ENCODE measurements around the gene PMEL.
A peak's percentile ranks its signal among the peaks of the same experiment; 100 is the strongest.
"Not testable (repeated sequence)": the region's sequence is repeated elsewhere in the genome, so short reads cannot be mapped to it uniquely, and the experiment has no call there.

PMEL gene

DNA sequence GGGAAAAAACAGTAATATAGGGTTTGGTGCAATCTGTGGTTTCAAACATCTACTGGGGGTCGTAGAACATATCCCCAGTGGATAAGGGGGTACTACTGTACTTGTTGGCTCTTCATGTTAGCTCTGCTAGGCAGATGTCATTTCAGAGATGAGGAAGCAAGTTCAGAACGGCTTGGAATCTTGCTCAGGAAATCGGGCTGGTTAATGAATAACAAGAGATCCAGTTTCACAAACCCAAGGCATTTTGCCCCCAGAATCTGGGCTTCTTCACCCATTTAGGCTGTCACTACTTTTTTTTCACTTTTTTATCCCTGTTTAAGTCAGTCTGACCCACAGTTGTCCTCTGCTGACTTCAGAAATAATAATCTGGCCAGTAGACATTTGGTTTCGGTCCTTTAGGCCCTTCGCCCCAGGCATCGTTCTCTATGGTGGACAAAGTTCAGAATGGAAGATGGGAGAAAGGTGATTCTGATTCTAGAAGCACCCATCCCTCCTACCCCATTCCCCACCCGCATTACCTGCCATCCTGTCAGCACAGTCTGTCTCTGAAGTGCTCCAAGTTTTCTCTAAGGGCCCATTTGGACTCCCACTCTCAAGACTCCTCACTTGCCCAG is 35.8 kb upstream of the PMEL start:
- TF ChIP-seq, protein P1, sequence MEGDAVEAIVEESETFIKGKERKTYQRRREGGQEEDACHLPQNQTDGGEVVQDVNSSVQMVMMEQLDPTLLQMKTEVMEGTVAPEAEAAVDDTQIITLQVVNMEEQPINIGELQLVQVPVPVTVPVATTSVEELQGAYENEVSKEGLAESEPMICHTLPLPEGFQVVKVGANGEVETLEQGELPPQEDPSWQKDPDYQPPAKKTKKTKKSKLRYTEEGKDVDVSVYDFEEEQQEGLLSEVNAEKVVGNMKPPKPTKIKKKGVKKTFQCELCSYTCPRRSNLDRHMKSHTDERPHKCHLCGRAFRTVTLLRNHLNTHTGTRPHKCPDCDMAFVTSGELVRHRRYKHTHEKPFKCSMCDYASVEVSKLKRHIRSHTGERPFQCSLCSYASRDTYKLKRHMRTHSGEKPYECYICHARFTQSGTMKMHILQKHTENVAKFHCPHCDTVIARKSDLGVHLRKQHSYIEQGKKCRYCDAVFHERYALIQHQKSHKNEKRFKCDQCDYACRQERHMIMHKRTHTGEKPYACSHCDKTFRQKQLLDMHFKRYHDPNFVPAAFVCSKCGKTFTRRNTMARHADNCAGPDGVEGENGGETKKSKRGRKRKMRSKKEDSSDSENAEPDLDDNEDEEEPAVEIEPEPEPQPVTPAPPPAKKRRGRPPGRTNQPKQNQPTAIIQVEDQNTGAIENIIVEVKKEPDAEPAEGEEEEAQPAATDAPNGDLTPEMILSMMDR (IDR thresholded peaks at IDR 0.05; ENCODE audit: low read depth, low read length), result no peak
- no peak overlapping the region for H3K4me3 ChIP-seq (ENCODE audit: low read depth, low read length)

DNA sequence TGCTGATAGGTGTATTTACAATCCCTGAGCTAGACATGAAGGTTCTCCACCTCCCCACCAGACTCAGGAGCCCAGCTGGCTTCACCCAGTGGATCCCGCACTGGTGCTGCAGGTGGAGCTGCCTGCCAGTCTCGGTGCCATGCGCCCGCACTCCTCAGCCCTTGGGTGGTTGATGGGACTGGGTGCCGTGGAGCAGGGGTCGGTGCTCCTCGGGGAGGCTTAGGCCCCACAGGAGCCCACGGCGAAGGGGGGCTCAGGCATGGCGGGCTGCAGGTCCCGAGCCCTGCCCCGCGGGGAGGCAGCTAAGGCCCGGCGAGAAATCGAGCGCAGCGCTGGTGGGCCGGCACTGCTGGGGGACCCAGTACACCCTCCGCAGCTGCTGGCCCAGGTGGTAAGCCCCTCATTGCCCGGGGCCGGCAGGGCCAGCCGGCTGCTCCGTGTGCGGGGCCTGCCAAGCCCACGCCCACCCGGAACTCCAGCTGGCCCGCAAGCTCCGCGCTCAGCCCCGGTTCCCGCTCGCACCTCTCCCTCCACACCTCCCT is 34.2 kb upstream of the PMEL start:
- not testable (repeated sequence) for H3K4me3 ChIP-seq (ENCODE audit: low read depth, low read length)

DNA sequence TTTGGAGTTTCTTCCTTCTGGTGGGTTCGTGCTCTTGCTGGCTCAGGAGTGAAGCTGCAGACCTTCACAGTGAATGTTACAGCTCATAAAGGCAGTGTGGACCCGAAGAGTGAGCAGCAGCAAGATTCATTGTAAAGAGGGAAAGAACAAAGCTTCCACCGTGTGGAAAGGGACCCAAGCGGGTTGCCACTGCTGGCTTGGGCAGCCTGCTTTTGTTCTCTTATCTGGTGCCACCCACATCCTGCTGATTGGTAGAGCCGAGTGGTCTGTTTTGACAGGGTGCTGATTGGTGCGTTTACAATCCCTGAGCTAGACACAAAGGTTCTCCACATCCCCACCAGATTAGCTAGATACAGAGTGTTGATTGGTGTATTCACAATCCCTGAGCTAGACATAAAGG is 33.7 kb upstream of the PMEL start:
- H3K4me3 ChIP-seq (ENCODE audit: low read depth, low read length), result not testable (repeated sequence)

DNA sequence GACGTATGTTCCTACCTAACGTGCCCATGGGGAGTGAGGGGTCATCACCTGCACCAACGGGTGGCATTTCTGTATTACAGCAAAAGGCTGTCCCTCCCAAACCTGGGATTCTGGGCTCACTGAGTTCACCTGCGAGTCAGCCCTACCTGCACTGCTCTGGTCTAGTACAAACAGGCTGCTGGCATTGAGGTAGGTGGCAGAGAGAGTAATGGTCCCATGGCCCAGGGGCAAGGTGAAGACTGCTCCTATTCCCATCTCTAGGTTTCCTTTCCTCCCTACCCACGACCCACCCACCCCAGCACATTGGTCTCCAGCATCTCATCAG is 31.7 kb upstream of the PMEL start:
- TF ChIP-seq, protein P1 (IDR thresholded peaks at IDR 0.05; ENCODE audit: low read depth, low read length), result no peak
- peak overlapping the region; percentile 73 for H3K4me3 ChIP-seq (ENCODE audit: low read depth, low read length)

DNA sequence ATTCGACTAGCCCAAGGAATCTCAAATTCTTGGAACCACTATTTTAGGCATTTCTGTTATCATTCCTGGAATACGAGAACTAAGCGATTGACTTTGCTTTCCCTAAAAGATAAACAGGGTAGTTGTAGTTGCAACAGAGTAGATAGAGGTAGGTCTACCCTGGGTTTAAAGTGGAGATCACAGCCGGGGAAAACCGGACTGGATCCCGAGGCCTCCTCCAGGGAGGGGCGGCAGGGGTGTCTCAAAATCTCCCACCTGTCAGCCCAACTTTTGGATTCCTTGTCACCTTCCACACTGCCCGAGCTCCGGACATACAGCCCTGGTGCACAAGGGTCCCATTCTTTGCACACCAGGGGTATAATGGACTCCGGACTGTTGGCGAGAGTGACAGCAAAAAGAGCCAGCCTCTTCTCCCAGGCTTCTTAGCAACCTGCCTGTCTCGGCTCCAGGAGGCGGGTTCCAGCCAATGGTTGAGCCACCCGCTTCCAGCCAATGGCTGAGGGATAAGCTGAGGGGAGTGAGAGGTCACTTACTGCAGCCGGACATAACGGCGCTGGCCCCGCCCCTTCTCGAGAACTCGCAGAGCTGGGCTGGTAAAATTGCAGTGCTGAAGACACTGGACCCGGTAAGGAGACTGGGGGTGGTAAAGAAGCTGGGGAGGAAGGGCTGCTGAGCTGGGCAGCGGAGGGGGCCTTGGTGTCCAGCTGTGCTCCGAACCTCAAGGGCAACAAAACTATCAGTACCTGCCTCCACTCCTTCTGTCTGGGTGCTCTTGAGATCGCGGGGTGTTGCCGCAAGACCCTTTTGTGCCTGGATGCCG is 31.1 kb upstream of the PMEL start, which contains the start of gene SUOX:
SUOX (plus strand) TSS at position 562 of the 820 bp plus-strand sequence. CDS start 4,946 bp downstream, outside the sequence.
- peak within 1 kb of the TSS; percentile 73 for H3K4me3 ChIP-seq (ENCODE audit: low read depth, low read length)
- TF ChIP-seq, protein P1 (IDR thresholded peaks at IDR 0.05; ENCODE audit: low read depth, low read length), result no peak

DNA sequence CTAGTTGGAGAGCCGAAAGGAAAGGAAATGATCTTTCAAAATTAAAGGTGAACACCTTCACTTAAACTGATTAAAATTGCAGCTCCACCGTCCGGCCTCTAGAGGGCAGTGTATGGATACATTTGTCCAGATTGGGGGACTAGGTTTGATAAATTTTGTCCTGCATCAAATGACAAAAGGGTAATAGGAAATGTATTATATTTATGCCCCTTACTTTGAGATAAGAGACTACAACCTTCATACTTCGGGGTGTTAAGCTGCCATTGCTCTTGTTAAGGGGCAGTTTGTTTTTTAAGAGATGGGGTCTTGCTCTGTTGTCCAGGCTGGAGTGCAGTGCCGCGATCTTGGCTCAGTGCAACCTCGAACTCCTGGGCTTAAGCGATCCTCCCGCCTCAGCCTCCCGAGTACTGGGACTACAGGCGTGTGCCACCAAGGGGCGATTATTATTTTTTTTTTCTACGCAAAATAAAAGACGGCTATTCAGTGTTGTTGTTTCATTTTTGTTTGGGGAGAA is 30.4 kb upstream of the PMEL start:
- TF ChIP-seq, protein P1 (IDR thresholded peaks at IDR 0.05; ENCODE audit: low read depth, low read length), result peak; percentile 68
- H3K4me3 ChIP-seq (ENCODE audit: low read depth, low read length), result peak overlapping the region; percentile 73

DNA sequence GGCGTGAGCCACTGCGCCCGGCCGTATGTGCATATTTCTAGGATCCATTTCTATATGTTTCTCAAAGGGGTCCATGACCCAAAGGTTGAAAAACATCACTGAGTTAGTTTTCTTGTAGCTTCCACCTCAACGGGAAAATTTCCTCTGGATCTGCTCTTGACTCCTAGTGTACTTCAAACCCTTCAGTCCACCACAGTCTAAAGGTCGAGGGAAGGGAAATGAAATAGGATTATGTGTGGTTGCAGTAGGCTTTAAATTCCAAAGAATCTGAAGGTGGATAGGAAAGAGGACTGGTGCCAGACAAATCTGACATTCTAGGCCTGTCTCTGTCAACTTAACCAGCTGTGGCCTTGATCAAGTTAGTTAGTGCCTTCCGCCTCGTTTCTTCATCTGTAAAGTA is 29.5 kb upstream of the PMEL start:
- H3K4me3 ChIP-seq (ENCODE audit: low read depth, low read length), result no peak overlapping the region
- TF ChIP-seq, protein P1 (IDR thresholded peaks at IDR 0.05; ENCODE audit: low read depth, low read length), result no peak

DNA sequence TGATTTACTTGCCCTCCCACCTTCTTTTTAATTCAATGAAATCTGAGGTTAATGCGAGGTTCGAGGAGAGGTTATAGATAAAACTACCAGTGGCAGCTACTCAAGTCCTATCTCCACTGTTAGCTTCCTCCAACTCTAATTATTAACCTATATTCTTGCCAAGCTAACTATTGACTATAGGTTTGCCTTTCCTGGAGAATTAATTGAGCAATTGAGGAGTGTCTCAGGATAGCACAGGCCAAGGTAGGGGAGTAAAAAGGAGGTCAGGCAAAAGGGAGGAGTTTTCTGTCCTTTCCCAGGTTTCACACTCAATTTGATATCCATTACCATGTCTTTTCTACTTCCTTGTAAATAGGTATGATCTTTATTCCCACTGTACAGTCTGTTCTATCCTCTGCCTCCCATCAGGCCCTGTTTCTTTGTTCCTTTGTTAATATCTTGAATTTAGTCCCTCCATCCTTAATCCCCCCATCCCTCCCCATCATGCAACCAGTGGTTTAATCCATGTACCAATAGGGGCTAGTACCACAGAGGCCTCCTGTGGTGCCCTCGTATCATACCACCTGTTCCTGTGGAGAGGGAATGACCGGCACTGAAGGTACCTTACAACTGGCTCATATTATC is 27.5 kb upstream of the PMEL start:
- TF ChIP-seq, protein P1 (IDR thresholded peaks at IDR 0.05; ENCODE audit: low read depth, low read length), result no peak

More for the DNA sequence above, 27.5 kb upstream of the PMEL start:
- no peak overlapping the region for H3K4me3 ChIP-seq (ENCODE audit: low read depth, low read length)

Measured in WI38 (cell line).